ENCODE measurements around the gene KDM6B. TPM values are rescaled to one million over a fixed set of nuclear protein-coding genes. Genes with fewer than 3 reads are reported as not detected.

Gene KDM6B
- total RNA-seq, 1 donor from 2014 or later, result 52.9 TPM

DNA sequence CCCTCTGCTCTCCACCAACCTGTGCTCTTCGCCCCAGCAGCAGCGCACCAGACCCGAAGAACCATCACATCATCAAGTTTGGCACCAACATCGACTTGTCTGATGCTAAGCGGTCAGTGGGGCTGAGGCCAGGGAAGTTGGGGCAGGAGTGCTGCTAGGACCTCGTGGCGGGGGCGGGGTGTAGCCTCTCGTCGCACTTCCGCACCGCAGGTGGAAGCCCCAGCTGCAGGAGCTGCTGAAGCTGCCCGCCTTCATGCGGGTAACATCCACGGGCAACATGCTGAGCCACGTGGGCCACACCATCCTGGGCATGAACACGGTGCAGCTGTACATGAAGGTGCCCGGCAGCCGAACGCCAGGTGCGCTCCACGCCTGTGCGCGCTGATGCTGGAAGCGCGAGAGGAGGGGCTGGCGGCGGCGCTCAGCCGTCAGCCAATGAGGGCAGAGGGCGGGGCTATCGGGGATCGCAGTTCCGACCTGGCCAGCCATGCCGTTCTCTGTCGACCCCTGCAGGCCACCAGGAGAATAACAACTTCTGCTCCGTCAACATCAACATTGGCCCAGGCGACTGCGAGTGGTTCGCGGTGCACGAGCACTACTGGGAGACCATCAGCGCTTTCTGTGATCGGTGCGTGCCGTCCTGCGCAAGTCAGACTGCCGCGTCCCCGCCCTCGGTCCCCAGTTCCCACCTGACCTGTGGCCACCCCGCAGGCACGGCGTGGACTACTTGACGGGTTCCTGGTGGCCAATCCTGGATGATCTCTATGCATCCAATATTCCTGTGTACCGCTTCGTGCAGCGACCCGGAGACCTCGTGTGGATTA, 17.6 kb downstream of the KDM6B start:
- Mint-ChIP-seq H3K27ac (ENCODE audit: unreplicated experiment) (peak overlapping the region; percentile 14), H3K4me1 (ENCODE audit: unreplicated experiment) (peaks cover 8% of the 10 kb centered on the region), H3K4me3 (ENCODE audit: unreplicated experiment) (no peak overlapping the region), H3K36me3 (ENCODE audit: unreplicated experiment) (peaks cover 30% of the 10 kb centered on the region), H3K27me3 (ENCODE audit: unreplicated experiment) (no peaks in the 10 kb centered on the region), H3K9me3 (ENCODE audit: unreplicated experiment) (no peaks in the 10 kb centered on the region)
- TF ChIP-seq, protein P1, sequence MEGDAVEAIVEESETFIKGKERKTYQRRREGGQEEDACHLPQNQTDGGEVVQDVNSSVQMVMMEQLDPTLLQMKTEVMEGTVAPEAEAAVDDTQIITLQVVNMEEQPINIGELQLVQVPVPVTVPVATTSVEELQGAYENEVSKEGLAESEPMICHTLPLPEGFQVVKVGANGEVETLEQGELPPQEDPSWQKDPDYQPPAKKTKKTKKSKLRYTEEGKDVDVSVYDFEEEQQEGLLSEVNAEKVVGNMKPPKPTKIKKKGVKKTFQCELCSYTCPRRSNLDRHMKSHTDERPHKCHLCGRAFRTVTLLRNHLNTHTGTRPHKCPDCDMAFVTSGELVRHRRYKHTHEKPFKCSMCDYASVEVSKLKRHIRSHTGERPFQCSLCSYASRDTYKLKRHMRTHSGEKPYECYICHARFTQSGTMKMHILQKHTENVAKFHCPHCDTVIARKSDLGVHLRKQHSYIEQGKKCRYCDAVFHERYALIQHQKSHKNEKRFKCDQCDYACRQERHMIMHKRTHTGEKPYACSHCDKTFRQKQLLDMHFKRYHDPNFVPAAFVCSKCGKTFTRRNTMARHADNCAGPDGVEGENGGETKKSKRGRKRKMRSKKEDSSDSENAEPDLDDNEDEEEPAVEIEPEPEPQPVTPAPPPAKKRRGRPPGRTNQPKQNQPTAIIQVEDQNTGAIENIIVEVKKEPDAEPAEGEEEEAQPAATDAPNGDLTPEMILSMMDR (IDR thresholded peaks at IDR 0.05), result peak; percentile 92
- DNase-seq (ENCODE audit: extremely low spot score, unreplicated experiment), result peak; percentile 95

GRCh38 chr17:7852262-7852670, 18.2 kb downstream of the KDM6B start:
- H3K27ac Mint-ChIP-seq (ENCODE audit: unreplicated experiment), result no peak overlapping the region
- no peak overlapping the region for H3K4me3 Mint-ChIP-seq (ENCODE audit: unreplicated experiment)
- TF ChIP-seq, protein P1 (IDR thresholded peaks at IDR 0.05), result no peak
- H3K27me3 Mint-ChIP-seq (ENCODE audit: unreplicated experiment), result no peaks in the 10 kb centered on the region
- DNase-seq (ENCODE audit: extremely low spot score, unreplicated experiment), result no peak
- peaks cover 8% of the 10 kb centered on the region for H3K4me1 Mint-ChIP-seq (ENCODE audit: unreplicated experiment)
- H3K36me3 Mint-ChIP-seq (ENCODE audit: unreplicated experiment), result peaks cover 30% of the 10 kb centered on the region
- no peaks in the 10 kb centered on the region for H3K9me3 Mint-ChIP-seq (ENCODE audit: unreplicated experiment)

- Mint-ChIP-seq H3K27ac (ENCODE audit: unreplicated experiment) (no peak overlapping the region), H3K4me1 (ENCODE audit: unreplicated experiment) (peaks cover 8% of the 10 kb centered on the region), H3K9me3 (ENCODE audit: unreplicated experiment) (no peaks in the 10 kb centered on the region), H3K4me3 (ENCODE audit: unreplicated experiment) (no peak overlapping the region), H3K27me3 (ENCODE audit: unreplicated experiment) (no peaks in the 10 kb centered on the region), H3K36me3 (ENCODE audit: unreplicated experiment) (peaks cover 30% of the 10 kb centered on the region)
- TF ChIP-seq, protein P1 (IDR thresholded peaks at IDR 0.05), result no peak
- DNase-seq (ENCODE audit: extremely low spot score, unreplicated experiment), result no peak
Measured at GRCh38 chr17:7852919-7853690, 19.1 kb downstream of the KDM6B start.

- no peaks in the 10 kb centered on the region for H3K9me3 Mint-ChIP-seq (ENCODE audit: unreplicated experiment)
- H3K4me1 Mint-ChIP-seq (ENCODE audit: unreplicated experiment), result peaks cover 8% of the 10 kb centered on the region
- TF ChIP-seq, protein P1 (IDR thresholded peaks at IDR 0.05), result no peak
- H3K27ac Mint-ChIP-seq (ENCODE audit: unreplicated experiment), result peak overlapping the region; percentile 10
- no peak for DNase-seq (ENCODE audit: extremely low spot score, unreplicated experiment)
- no peaks in the 10 kb centered on the region for H3K27me3 Mint-ChIP-seq (ENCODE audit: unreplicated experiment)
- H3K36me3 Mint-ChIP-seq (ENCODE audit: unreplicated experiment), result peaks cover 28% of the 10 kb centered on the region
- no peak overlapping the region for H3K4me3 Mint-ChIP-seq (ENCODE audit: unreplicated experiment)
Measured at GRCh38 chr17:7853691-7854038, 19.6 kb downstream of the KDM6B start.

All from osteocyte (in vitro differentiated cells).